Activated naive CD4-positive, alpha-beta T cell treated with anti-CD3 and anti-CD28 coated beads, Interleukin-2, amount 50 U/mL, for 72 hours (primary cell): ENCODE measurements around the gene EML4. TPM values are rescaled to one million over a fixed set of nuclear protein-coding genes. Genes with fewer than 3 reads are reported as not detected.
A peak's percentile ranks its signal among the peaks of the same experiment; 100 is the strongest.

ENCODE experiments used
- ATAC-seq, 2 donors: fragments of 150-1000 bp; cut with Tn5 transposase; 2 replicates each; pipeline ENCODE4 v1.10.0; 2021; ENCODE audit warnings: mild to moderate bottlenecking in 2 of 2, moderate library complexity in 2 of 2
- DNase-seq, 2 donors: peaks; one replicate each; pipeline ENCODE4 v3.0.0; 2021 to 2022; ENCODE audit warnings: low spot score in 2 of 2
- H3K27ac Mint-ChIP-seq, 2 donors: one replicate each; pipeline ENCODE4 v1.8.0; 2022; ENCODE audit warnings: mild to moderate bottlenecking in 2 of 2, mixed read lengths in 2 of 2
- H3K36me3 Mint-ChIP-seq, 2 donors: one replicate each; pipeline ENCODE4 v1.8.0; 2022; ENCODE audit warnings: mixed read lengths in 2 of 2
- H3K9me3 Mint-ChIP-seq, 2 donors: one replicate each; pipeline ENCODE4 v1.8.0; 2022; ENCODE audit warnings: mixed read lengths in 2 of 2
- total RNA-seq, 2 donors: library from RNA; stranded (reverse); gene quantifications; one replicate each; pipeline ENCODE4 v1.2.3, GENCODE V29; 2022

The EML4 gene
- total RNA-seq, 2 donors from 2014 or later = 56.6 to 85.7 TPM

- DNase-seq = no peak
- Mint-ChIP-seq H3K27ac (peak overlapping the region; percentile 62 to 73), H3K36me3 (no peaks in the 10 kb centered on the region), H3K9me3 (no peaks in the 10 kb centered on the region)
- no peak for ATAC-seq
These were observed 33.5 kb upstream of the EML4 start for GRCh38 chr2:42135381-42136312.

DNA sequence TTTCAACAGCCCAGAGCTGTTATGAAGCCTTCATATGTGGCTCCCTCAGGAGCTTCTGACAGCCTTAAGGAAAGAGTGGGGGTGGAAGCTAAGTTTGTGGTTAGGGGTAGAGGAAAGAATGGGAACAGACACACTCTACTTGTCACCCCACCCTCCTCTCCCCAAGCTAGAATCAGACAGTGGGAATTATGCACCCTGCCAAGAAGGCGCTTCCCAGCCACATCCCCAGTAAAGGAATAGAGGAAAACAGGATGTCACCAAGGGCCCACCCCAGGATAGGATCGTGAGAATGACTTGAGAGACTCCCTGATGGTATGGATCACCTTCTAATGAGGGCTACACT is 32.4 kb upstream of the EML4 start:
- H3K9me3 Mint-ChIP-seq = no peaks in the 10 kb centered on the region
- ATAC-seq (no peak), DNase-seq (no peak)
- H3K36me3 Mint-ChIP-seq = no peaks in the 10 kb centered on the region
- H3K27ac Mint-ChIP-seq = no peak overlapping the region

DNA sequence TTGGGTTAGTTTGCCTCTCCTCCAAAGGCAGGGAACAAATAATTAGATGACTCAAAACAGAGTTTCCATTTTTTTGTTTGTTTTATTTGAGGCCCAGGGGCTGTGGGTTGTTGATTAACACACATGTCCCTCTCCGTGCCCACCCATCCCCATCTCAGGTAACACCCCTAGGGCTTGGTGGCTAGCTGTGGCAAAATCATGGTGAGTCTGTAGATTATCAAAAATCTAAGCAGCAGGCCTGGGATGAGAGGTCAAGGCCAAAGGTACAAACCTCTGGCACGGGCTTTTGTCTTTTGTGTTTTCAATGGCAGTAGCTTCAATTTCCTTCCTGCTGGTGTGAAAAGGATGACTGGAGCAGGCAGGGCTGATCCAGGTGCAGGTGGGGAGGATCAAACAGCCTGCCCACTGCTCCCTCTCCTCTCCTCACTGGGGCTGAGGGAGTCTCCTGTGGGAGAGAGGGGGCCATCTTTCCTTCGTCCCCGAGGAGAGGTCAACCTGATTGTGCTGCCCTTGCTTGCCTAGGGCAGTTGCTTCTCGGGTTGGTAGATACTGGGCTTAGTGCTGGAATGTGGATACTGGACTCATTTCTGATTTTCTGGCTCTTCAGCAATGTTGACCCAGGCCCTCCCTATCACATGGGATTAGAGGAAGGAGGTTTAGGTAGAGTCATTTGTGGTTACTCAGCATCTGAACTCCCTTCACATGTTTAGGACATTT is 31.9 kb upstream of the EML4 start:
- ATAC-seq = no peak
- H3K27ac Mint-ChIP-seq = no peak overlapping the region
- no peak for DNase-seq
- no peaks in the 10 kb centered on the region for H3K36me3 Mint-ChIP-seq
- no peaks in the 10 kb centered on the region for H3K9me3 Mint-ChIP-seq

GRCh38 chr2:42138163-42139015 is 30.8 kb upstream of the EML4 start:
- ATAC-seq (no peak), DNase-seq (no peak)
- Mint-ChIP-seq H3K27ac (peak overlapping the region in 1 of 2 donors; percentile 52), H3K36me3 (no peaks in the 10 kb centered on the region), H3K9me3 (no peaks in the 10 kb centered on the region)

- DNase-seq (no peak), ATAC-seq (no peak)
- Mint-ChIP-seq H3K27ac (no peak overlapping the region), H3K9me3 (no peaks in the 10 kb centered on the region), H3K36me3 (no peaks in the 10 kb centered on the region)
These were observed 30.1 kb upstream of the EML4 start for GRCh38 chr2:42139101-42139500.

GRCh38 chr2:42140496-42140895 is 28.7 kb upstream of the EML4 start:
- Mint-ChIP-seq H3K36me3 (no peaks in the 10 kb centered on the region), H3K9me3 (no peaks in the 10 kb centered on the region), H3K27ac (no peak overlapping the region)
- ATAC-seq (no peak), DNase-seq (no peak)

DNA sequence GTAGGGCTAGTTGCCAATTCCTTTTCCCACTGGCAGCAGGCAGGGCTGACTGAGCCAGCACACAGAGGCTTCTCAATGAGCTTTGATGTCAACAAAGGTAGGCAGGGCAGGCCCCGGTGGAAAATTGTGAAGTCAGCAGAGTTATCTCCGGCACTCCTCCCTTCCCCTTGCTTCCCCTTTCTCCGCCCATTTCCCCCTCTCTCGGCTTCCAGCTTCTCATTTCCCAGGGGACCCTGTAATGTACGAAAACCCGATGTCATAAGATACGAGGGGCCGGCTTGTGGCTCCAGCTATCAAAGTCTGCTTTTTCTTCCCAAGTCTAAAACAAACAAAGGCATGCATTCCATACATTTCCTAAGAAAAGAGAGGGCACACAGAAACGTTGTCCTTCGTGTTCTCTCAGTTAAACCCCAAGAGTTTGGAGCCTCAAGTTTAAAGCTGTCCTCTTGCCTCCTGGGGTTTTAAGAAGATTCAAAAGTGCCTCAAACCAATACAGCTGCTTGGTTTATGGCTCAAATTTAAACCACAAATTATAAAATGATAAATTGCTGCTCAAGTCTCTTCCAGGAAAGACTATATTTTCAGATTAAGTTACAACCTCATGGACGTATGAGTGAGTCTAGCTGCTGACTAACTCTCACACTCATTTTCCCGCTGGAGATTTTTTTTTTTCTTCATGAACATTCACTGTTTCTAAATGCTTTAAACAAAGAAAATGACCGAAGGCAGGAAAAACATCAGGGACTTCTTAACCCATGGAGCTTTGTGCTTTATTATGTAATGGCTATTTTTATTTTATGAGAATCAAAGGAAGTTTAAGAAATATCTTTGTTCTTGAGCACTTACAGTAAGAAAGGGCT is 27.2 kb upstream of the EML4 start:
- peak overlapping the region; percentile 54 to 58 for H3K27ac Mint-ChIP-seq
- ATAC-seq (peak; percentile 30 to 69), DNase-seq (no peak)

DNA sequence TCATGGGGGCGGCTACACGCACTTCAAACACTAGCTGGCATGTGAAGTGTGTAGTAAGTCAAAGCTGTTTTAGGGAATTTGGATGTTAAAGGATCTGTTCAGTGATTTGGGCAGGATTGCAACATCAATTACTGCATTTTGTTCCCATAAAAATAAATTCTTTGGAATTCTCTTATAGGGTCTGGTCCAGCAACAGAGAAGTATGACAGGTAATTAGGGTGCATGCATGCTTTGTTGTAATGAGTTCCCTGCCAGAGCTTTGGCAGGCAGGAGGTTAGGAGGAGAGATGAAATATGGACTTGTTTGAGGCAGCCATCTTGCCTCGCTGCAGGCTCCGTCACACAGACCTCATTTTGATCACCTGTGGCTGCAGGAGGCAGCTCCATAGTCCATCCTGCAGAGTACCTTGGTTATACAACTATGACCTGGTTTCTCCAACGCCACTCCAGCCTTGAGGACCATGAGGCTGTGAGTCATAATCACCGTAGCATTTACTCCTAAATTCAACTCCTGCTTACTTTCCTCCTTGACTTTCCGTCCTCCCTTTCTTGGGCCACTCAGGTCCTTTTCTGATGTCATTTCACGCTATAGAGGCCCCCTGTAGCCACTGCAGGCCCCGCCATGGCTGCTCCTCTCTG is 26.5 kb upstream of the EML4 start:
- no peak overlapping the region for H3K27ac Mint-ChIP-seq
- ATAC-seq (no peak), DNase-seq (no peak)
- H3K9me3 Mint-ChIP-seq = no peaks in the 10 kb centered on the region
- no peaks in the 10 kb centered on the region for H3K36me3 Mint-ChIP-seq

More for the DNA sequence above, 27.2 kb upstream of the EML4 start:
- Mint-ChIP-seq H3K36me3 (no peaks in the 10 kb centered on the region), H3K9me3 (no peaks in the 10 kb centered on the region)

- no peak for ATAC-seq
- DNase-seq = no peak
- Mint-ChIP-seq H3K27ac (peak overlapping the region in 1 of 2 donors; percentile 47), H3K9me3 (peaks cover 0 to 11% of the 10 kb centered on the region in 2 donors), H3K36me3 (peaks cover 5 to 10% of the 10 kb centered on the region in 2 donors)
These were observed 21.4 kb upstream of the EML4 start for GRCh38 chr2:42147641-42148274.

DNA sequence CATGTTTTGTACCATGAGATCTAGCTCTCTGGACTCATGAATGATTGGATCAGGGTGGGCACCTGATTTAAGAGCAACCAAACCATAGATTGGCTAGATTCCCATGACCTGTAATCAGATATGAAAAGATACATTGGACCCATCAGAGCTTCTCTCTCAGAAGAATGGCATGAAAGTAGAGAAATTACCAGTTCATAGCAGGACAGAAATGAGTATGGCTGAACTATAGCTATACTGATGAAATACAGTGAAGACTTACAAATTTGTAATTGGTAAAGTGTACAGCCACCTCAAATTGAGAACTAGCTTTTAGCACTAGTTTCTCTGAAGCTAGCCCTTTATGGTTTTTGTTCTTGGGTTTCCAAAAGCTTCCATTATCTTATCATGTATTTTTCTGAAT is 19.0 kb upstream of the EML4 start:
- ATAC-seq (peak in 1 of 2 donors; percentile 84), DNase-seq (no peak)
- Mint-ChIP-seq H3K36me3 (peaks cover 5 to 10% of the 10 kb centered on the region in 2 donors), H3K9me3 (peaks cover 0 to 11% of the 10 kb centered on the region in 2 donors), H3K27ac (no peak overlapping the region)

DNA sequence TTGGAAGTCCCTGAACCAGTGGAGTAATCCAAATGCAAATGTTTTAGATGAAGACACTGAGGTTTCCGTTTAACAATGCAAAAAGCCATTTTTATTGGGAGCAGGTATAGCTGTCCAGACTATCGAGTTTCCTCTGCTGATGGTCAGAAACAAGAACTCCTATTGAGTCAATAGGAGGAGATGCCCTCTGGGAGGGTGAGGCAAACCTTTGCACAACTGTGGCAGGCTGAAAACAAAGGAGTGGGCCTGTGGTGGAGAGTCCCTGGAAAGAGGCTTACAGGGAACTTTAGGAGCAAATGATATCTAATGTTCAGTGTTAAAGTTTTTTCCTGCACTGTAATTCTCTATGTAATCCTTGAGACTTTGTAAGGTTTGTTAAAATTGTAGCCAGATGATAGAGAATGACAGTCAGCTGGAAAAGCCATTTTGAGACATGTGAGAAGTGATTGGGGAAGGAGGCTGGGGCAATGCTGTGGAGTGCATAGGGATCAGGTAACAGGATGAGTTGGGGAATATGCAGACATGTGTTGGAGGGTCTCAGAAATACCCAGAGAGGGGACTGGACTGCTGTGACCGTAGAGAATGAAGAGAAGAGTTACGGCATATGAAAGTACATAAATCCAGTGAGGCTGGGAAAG is 15.1 kb upstream of the EML4 start:
- no peak for ATAC-seq
- no peak for DNase-seq
- H3K27ac Mint-ChIP-seq = no peak overlapping the region

DNA sequence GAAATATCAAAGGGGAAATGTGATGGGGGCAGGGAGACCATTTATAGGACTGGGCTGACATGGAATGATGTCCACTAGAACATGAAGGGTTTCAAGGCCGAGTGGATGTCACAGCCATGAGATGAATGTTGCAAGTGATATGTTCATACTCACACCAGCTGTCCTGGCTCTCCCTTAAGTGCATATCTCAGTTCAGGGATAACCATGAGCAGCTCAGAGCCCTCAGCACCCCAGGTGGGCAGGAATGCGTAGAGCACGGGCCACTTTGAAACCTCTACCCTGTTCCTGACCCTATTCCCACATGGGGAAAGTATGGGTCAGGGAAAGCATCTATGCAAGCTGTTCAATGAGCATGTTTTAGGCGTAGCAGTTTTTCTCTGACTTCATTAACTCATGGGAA is 12.4 kb upstream of the EML4 start:
- H3K9me3 Mint-ChIP-seq = no peaks in the 10 kb centered on the region
- H3K27ac Mint-ChIP-seq = no peak overlapping the region
- no peaks in the 10 kb centered on the region for H3K36me3 Mint-ChIP-seq
- DNase-seq (no peak), ATAC-seq (no peak)

More for the DNA sequence above, 15.1 kb upstream of the EML4 start:
- H3K36me3 Mint-ChIP-seq = peaks cover 0 to 3% of the 10 kb centered on the region in 2 donors
- H3K9me3 Mint-ChIP-seq = peaks cover 0 to 3% of the 10 kb centered on the region in 2 donors

- Mint-ChIP-seq H3K27ac (no peak overlapping the region), H3K9me3 (no peaks in the 10 kb centered on the region), H3K36me3 (no peaks in the 10 kb centered on the region)
- DNase-seq = no peak
- ATAC-seq = no peak
These were observed 7.7 kb upstream of the EML4 start for GRCh38 chr2:42161444-42161843.

- Mint-ChIP-seq H3K9me3 (no peaks in the 10 kb centered on the region), H3K27ac (no peak overlapping the region), H3K36me3 (no peaks in the 10 kb centered on the region)
- ATAC-seq = no peak
- DNase-seq = no peak
These were observed 5.6 kb upstream of the EML4 start for GRCh38 chr2:42163444-42164045.
